Gastroesophageal sphincter (tissue), 4 donors: ENCODE data around the gene PELI1. TPM values are rescaled to one million over a fixed set of nuclear protein-coding genes. Genes with fewer than 3 reads are reported as not detected.

Experiments
- ATAC-seq: fragments of 150-250 bp; one replicate; pipeline ENCODE4 v1.9.1; 2016; ENCODE audit warnings: mild to moderate bottlenecking, moderate library complexity
- H3K27ac ChIP-seq, 4 donors: fragments of 200-600 bp; sonication (generic) in 3 of 4; 1 replicate in 3 of 4; 2 replicates in 1 of 4; pipeline ENCODE4 v1.5.1; 2016 to 2019
- H3K27me3 ChIP-seq: fragments of 200-600 bp; sonication (generic); one replicate; pipeline ENCODE4 v1.5.1; 2019
- H3K36me3 ChIP-seq, 2 donors: fragments of 200-600 bp; sonication (generic); one replicate each; pipeline ENCODE4 v1.5.1; 2019; ENCODE audit warnings: control low read depth in 1 of 2
- H3K4me1 ChIP-seq, 3 donors: fragments of 200-600 bp; sonication (generic); 1 replicate in 2 of 3; 2 replicates in 1 of 3; pipeline ENCODE4 v1.5.1; 2016 to 2019; ENCODE audit warnings: control low read depth in 2 of 3
- H3K4me3 ChIP-seq, 2 donors: fragments of 200-600 bp; sonication (generic); one replicate each; pipeline ENCODE4 v1.5.1; 2019; ENCODE audit warnings: mild to moderate bottlenecking in 1 of 2, moderate library complexity in 1 of 2
- H3K9me3 ChIP-seq, 3 donors: fragments of 200-600 bp; sonication (generic); one replicate each; pipeline ENCODE4 v1.5.1; 2017 to 2019; ENCODE audit warnings: control low read depth in 2 of 3
- EP300 ChIP-seq: sonication (generic); formaldehyde crosslinking; IDR thresholded peaks from one replicate; pipeline ENCODE4 v1.6.1; 2017; ENCODE audit warnings: antibody characterized with exemption, mild to moderate bottlenecking
- POLR2A ChIP-seq, 2 donors: fragments of 450-650 bp; IDR thresholded peaks; one replicate each; pipeline ENCODE4 v1.6.1; 2017; ENCODE audit warnings: antibody characterized with exemption in 2 of 2, mild to moderate bottlenecking in 2 of 2, moderate library complexity in 1 of 2
- POLR2AphosphoS5 ChIP-seq: sonication (generic); formaldehyde crosslinking; IDR thresholded peaks from one replicate; pipeline ENCODE4 v1.6.1; 2017; ENCODE audit warnings: antibody characterized with exemption
- WGBS, 2 donors: methylation state at CpG; one replicate each; pipeline ENCODE4 v1.1.5; 2018; ENCODE audit warnings: low coverage in 1 of 2; 5-methylcytosine and 5-hydroxymethylcytosine counted together
- total RNA-seq, 4 donors: library from RNA; depleted of rRNA; stranded (reverse); fragments of >200 nt; gene quantifications; one replicate each; pipeline ENCODE4 v1.1.0, GENCODE V29; 2016
- TF ChIP-seq, protein P1 (sequence below), 4 experiments: fragments of 200-600 bp in 2 of 4; fragments of 450-650 bp in 2 of 4; sonication (generic) in 1 of 4; IDR thresholded peaks; one replicate each; pipeline ENCODE4 v1.5.1; 2017 to 2019; ENCODE audit warnings: antibody characterized with exemption in 4 of 4, mild to moderate bottlenecking in 2 of 4, moderate library complexity in 2 of 4

The PELI1 gene
- total RNA-seq, 4 donors from 2014 or later, result 13.1 to 22.4 (median 20.5) TPM

DNA sequence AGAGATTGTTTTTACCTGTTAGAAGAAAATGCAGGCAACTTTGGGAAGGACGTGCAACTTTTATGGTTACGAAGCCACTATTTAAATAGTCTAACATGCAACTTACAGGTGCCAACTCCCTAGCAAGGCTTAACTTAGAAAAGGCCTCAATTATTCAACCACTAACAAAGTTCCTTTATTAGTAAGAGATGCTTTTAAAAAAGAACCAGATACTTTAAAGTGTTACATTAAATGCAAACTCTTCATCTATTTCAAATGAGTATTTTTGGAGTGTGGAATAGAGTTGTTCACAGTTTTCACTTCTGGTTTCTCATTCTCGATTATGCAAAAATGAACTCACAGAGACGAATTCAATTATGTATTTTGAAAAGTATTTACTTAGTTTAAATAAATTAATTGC lies 51.7 kb downstream of the PELI1 start:
- peaks cover 0 to 3% (median 0%) of the 10 kb centered on the region in 3 donors for H3K4me1 ChIP-seq
- WGBS, 2 donors, result 88 to 89% methylated on average over 4 of the region's 4 CpGs
- TF ChIP-seq EP300 (no peak), POLR2AphosphoS5 (no peak), POLR2A (IDR thresholded peaks at IDR 0.05) (no peak)
- TF ChIP-seq, protein P1, sequence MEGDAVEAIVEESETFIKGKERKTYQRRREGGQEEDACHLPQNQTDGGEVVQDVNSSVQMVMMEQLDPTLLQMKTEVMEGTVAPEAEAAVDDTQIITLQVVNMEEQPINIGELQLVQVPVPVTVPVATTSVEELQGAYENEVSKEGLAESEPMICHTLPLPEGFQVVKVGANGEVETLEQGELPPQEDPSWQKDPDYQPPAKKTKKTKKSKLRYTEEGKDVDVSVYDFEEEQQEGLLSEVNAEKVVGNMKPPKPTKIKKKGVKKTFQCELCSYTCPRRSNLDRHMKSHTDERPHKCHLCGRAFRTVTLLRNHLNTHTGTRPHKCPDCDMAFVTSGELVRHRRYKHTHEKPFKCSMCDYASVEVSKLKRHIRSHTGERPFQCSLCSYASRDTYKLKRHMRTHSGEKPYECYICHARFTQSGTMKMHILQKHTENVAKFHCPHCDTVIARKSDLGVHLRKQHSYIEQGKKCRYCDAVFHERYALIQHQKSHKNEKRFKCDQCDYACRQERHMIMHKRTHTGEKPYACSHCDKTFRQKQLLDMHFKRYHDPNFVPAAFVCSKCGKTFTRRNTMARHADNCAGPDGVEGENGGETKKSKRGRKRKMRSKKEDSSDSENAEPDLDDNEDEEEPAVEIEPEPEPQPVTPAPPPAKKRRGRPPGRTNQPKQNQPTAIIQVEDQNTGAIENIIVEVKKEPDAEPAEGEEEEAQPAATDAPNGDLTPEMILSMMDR (IDR thresholded peaks at IDR 0.05), result no peak
- peaks cover 3 to 53% of the 10 kb centered on the region in 2 donors for H3K36me3 ChIP-seq
- peaks cover 0 to 5% (median 0%) of the 10 kb centered on the region in 3 donors for H3K9me3 ChIP-seq
- H3K27ac ChIP-seq, result no peak overlapping the region
- no peak overlapping the region for H3K4me3 ChIP-seq
- no peak for ATAC-seq
- no peaks in the 10 kb centered on the region for H3K27me3 ChIP-seq

DNA sequence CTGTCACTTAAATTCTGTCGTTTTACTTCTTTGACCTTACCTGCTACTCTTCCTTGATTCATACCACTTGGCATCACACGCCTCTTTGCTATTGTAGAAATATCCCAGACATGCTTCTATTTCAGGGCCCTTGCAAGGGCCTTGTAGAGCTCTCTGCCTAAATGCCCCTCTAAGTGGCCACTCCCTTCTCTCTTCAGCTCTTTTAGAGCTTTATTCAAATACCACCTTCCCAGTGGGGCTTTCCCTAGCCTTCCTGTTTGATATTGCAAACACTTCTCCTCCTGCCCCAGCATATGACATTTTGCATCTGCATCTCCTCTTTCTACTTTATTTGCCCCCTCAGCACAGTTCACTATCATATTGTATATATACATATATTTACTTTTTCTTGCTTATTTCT lies 54.0 kb downstream of the PELI1 start:
- Histone ChIP-seq H3K27ac (no peak overlapping the region), H3K4me3 (no peak overlapping the region), H3K36me3 (peaks cover 3 to 34% of the 10 kb centered on the region in 2 donors), H3K27me3 (no peaks in the 10 kb centered on the region), H3K9me3 (no peaks in the 10 kb centered on the region), H3K4me1 (peaks cover 0 to 3% (median 0%) of the 10 kb centered on the region in 3 donors)
- TF ChIP-seq POLR2A (IDR thresholded peaks at IDR 0.05) (no peak), EP300 (no peak), POLR2AphosphoS5 (no peak)
- TF ChIP-seq, protein P1 (IDR thresholded peaks at IDR 0.05), result no peak
- no peak for ATAC-seq
- 85 to 89% methylated on average over 2 of the region's 2 CpGs for WGBS, 2 donors

DNA sequence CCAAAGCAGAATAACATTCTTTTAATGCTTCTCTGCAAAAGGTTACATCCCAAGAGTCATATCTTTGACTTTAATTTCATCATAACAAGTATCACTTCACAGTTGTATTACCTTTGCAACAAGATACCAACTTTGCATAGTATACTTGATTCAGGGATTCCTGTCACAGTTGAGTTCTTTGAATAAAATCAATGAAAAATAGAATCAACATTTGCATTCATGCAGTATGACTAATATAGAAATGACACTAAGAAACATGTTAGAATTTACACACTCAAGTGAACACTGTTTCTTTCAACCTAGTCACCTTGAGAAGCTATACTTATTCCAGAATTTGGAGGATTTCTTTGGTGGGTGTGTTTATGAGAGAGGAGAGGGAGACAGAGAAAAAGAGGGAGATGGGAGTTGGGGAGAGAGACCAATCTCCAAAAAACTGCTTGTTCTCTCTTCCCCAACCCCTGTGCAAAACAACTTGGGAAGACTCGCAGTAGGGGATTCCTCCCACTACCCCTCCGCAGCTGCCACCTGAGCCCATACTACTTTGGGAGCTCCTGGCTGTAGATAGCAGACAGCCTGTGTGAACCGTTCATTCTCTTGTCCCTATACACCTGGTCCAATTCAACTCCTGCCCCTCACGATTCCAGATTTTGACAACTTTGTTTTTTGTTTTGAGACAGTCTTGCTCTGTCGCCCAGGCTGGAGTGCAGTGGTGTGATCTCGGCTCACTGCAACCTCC lies 57.7 kb downstream of the PELI1 start:
- TF ChIP-seq, protein P1 (IDR thresholded peaks at IDR 0.05), result no peak
- TF ChIP-seq EP300, result no peak
- no peak for TF ChIP-seq POLR2AphosphoS5
- TF ChIP-seq POLR2A (IDR thresholded peaks at IDR 0.05), result no peak
- Histone ChIP-seq H3K27me3 (no peaks in the 10 kb centered on the region), H3K9me3 (no peaks in the 10 kb centered on the region), H3K4me3 (no peak overlapping the region), H3K27ac (no peak overlapping the region), H3K4me1 (no peaks in the 10 kb centered on the region), H3K36me3 (peaks cover 0 to 5% of the 10 kb centered on the region in 2 donors)
- WGBS, 2 donors, result 94 to 96% methylated on average over 4 to 5 of the region's 6 CpGs
- ATAC-seq, result no peak

GRCh38 chr2:64085936-64086335 lies 58.3 kb downstream of the PELI1 start:
- no peak overlapping the region for H3K4me3 ChIP-seq
- no peaks in the 10 kb centered on the region for H3K4me1 ChIP-seq
- WGBS, 2 donors, result 28 to 41% methylated on average over 2 of the region's 2 CpGs
- no peaks in the 10 kb centered on the region for H3K36me3 ChIP-seq
- no peaks in the 10 kb centered on the region for H3K9me3 ChIP-seq
- no peak for ATAC-seq
- no peaks in the 10 kb centered on the region for H3K27me3 ChIP-seq
- H3K27ac ChIP-seq, result no peak overlapping the region
- TF ChIP-seq POLR2A (IDR thresholded peaks at IDR 0.05) (no peak), EP300 (no peak), POLR2AphosphoS5 (no peak)
- TF ChIP-seq, protein P1 (IDR thresholded peaks at IDR 0.05), result no peak

GRCh38 chr2:64081046-64081445 lies 63.2 kb downstream of the PELI1 start:
- WGBS, 2 donors, result 33% methylated on average over 7 of the region's 8 CpGs; no CpG with 5 or more reads in 1 of the 2 donors
- Histone ChIP-seq H3K36me3 (no peaks in the 10 kb centered on the region), H3K27me3 (no peaks in the 10 kb centered on the region), H3K4me1 (no peaks in the 10 kb centered on the region), H3K9me3 (no peaks in the 10 kb centered on the region), H3K27ac (no peak overlapping the region), H3K4me3 (no peak overlapping the region)
- TF ChIP-seq EP300 (no peak), POLR2A (IDR thresholded peaks at IDR 0.05) (no peak), POLR2AphosphoS5 (no peak)
- TF ChIP-seq, protein P1 (IDR thresholded peaks at IDR 0.05), result no peak
- ATAC-seq, result no peak
